Panc1 (cell line): Measurements from ENCODE around the gene HABP2. TPM values are rescaled to one million over a fixed set of nuclear protein-coding genes. Genes with fewer than 3 reads are reported as not detected.

Experiments
- ATAC-seq: fragments of 200-7000 bp; cut with Tn5 transposase; 2 replicates; pipeline ENCODE4 v1.9.1; 2020; ENCODE audit warnings: mild to moderate bottlenecking, moderate library complexity
- BruUV-seq: library from RNA; stranded (reverse); fragments of 400-500 nt; replicated peaks from 2 replicates; lab custom pipeline; 2021; lab: Mats Ljungman, UMichigan
- CTCF ChIA-PET: fragments of 300-600 bp; sonication (Branson Sonifier 250); formaldehyde crosslinking; loops from one replicate; lab custom pipeline; 2022; ENCODE audit warnings: antibody characterized with exemption; lab: Charles Lee
- POLR2A ChIA-PET: fragments of 300-600 bp; sonication (Branson Sonifier 250); formaldehyde crosslinking; loops from one replicate; lab custom pipeline; 2022; ENCODE audit warnings: antibody characterized with exemption; lab: Charles Lee
- DNase-seq: peaks from one replicate; pipeline ENCODE4 v3.0.0-alpha.2; 2010; ENCODE audit warnings: low read depth, low spot score
- H3K27ac ChIP-seq: 2 replicates; pipeline ENCODE4 v1.5.1; 2011; ENCODE audit warnings: mild to moderate bottlenecking, low read length, inconsistent platforms
- H3K27me3 ChIP-seq: fragments of 200-500 bp; sonication (Bioruptor generic); 2 replicates; pipeline ENCODE4 v1.6.0; 2014; ENCODE audit warnings: low read length, inconsistent platforms; ENCODE audit not compliant: control insufficient read depth, insufficient read depth
- H3K36me3 ChIP-seq: fragments of 200-500 bp; sonication (Bioruptor generic); 2 replicates; pipeline ENCODE4 v1.5.1; 2014; ENCODE audit warnings: inconsistent platforms, mild to moderate bottlenecking, low read length, moderate library complexity; ENCODE audit not compliant: control insufficient read depth, insufficient read depth
- H3K4me1 ChIP-seq: 2 replicates; pipeline ENCODE4 v1.5.1; 2011; ENCODE audit warnings: inconsistent platforms, mild to moderate bottlenecking, low read length, moderate library complexity; ENCODE audit not compliant: control insufficient read depth, insufficient read depth
- H3K4me3 ChIP-seq, 2 experiments: 2 replicates each; pipeline ENCODE4 v1.5.1; 2011 to 2012; ENCODE audit warnings: low read depth in 2 of 2, low read length in 2 of 2, mild to moderate bottlenecking in 2 of 2, inconsistent platforms in 1 of 2, moderate library complexity in 1 of 2
- H3K9me3 ChIP-seq: fragments of 200-500 bp; sonication (Bioruptor generic); 2 replicates; pipeline ENCODE4 v1.5.1; 2014; ENCODE audit warnings: low read depth, mild to moderate bottlenecking, inconsistent platforms, low read length, moderate library complexity; ENCODE audit not compliant: control insufficient read depth, insufficient read depth
- CTCF ChIP-seq: fragments of 450-650 bp; IDR thresholded peaks from 2 replicates; pipeline ENCODE4 v1.5.1; 2017; ENCODE audit warnings: mild to moderate bottlenecking
- POLR2AphosphoS5 ChIP-seq: IDR thresholded peaks from 2 replicates; pipeline ENCODE4 v1.6.1; 2012; ENCODE audit warnings: mild to moderate bottlenecking, low read depth, low read length, moderate library complexity
- REST ChIP-seq, 2 experiments: IDR thresholded peaks; 2 replicates each; pipeline ENCODE4 v1.6.1; 2011 to 2012; ENCODE audit warnings: low read depth in 2 of 2, control low read depth in 1 of 2, low read length in 1 of 2, mild to moderate bottlenecking in 1 of 2, moderate library complexity in 1 of 2; ENCODE audit not compliant: insufficient read depth in 1 of 2
- SIN3A ChIP-seq: IDR thresholded peaks from 2 replicates; pipeline ENCODE4 v1.6.1; 2012; ENCODE audit warnings: low read depth, mild to moderate bottlenecking, low read length, moderate library complexity, borderline replicate concordance; ENCODE audit not compliant: insufficient read depth
- TCF7L2 ChIP-seq: IDR thresholded peaks from 2 replicates; pipeline ENCODE4 v1.6.1; 2011; ENCODE audit warnings: mild to moderate bottlenecking, low read depth, low read length, inconsistent platforms
- in situ Hi-C: cut with HindIII; loops from 2 replicates; pipeline ENCODE4 v1.10.0; 2016; ENCODE audit warnings: low sequenced_read_pairs, low pct_unique_long_range_greater_than_20kb
- intact Hi-C: fragments of 100-400 bp; cut with micrococcal nuclease; formaldehyde crosslinking; loops from one replicate; pipeline ENCODE4 v1.10.0; 2022; ENCODE audit not compliant: unreplicated experiment
- total RNA-seq: library from RNA; stranded (reverse); gene quantifications from one replicate; pipeline ENCODE4 v1.2.1, GENCODE V29; 2021; ENCODE audit not compliant: unreplicated experiment

Gene HABP2
- total RNA-seq, 1 experiment from 2014 or later = 0.13 TPM

GRCh38 chr10:113572520-113573290, 19.9 kb downstream of the HABP2 start:
- Histone ChIP-seq H3K36me3 (no peaks in the 10 kb centered on the region), H3K4me3 (no peak overlapping the region), H3K27me3 (peaks cover 20% of the 10 kb centered on the region), H3K27ac (no peak overlapping the region), H3K9me3 (no peaks in the 10 kb centered on the region), H3K4me1 (no peaks in the 10 kb centered on the region)
- in situ Hi-C loops (no loop called here), intact Hi-C loops (no loop called here)
- TF ChIP-seq REST (IDR thresholded peaks at IDR 0.05; ENCODE audit: insufficient read depth in 1 of 2, low read depth in 2 of 2, low read length in 1 of 2) (no peak), CTCF (no peak), SIN3A (no peak), POLR2AphosphoS5 (no peak), TCF7L2 (no peak)
- DNase-seq (no peak), ATAC-seq (no peak)
- CTCF ChIA-PET = no interaction called here
- POLR2A ChIA-PET = no interaction called here
- BruUV-seq = no TSS peak

GRCh38 chr10:113573368-113573767, 20.5 kb downstream of the HABP2 start:
- Histone ChIP-seq H3K9me3 (no peaks in the 10 kb centered on the region), H3K27me3 (peaks cover 20% of the 10 kb centered on the region), H3K4me1 (no peaks in the 10 kb centered on the region), H3K4me3 (no peak overlapping the region), H3K27ac (no peak overlapping the region), H3K36me3 (no peaks in the 10 kb centered on the region)
- POLR2A ChIA-PET = no interaction called here
- in situ Hi-C loops (no loop called here), intact Hi-C loops (no loop called here)
- DNase-seq (no peak), ATAC-seq (no peak)
- TF ChIP-seq SIN3A (no peak), TCF7L2 (no peak), CTCF (no peak), REST (IDR thresholded peaks at IDR 0.05; ENCODE audit: insufficient read depth in 1 of 2, low read depth in 2 of 2, low read length in 1 of 2) (no peak), POLR2AphosphoS5 (no peak)
- CTCF ChIA-PET = no interaction called here
- BruUV-seq = no TSS peak
